PFSK-1 (cell line): ENCODE results near the gene ARL8B.

ENCODE experiments used
- FOXP2 ChIP-seq: optimal IDR thresholded peaks from 2 replicates; pipeline ENCODE3; 2011; ENCODE audit warnings: borderline replicate concordance, control low read depth, inconsistent platforms; ENCODE audit not compliant: insufficient read depth; ENCODE audit errors: extremely low read length, extremely low read depth
- POLR2AphosphoS5 ChIP-seq: IDR thresholded peaks from 2 replicates; pipeline ENCODE4 v1.6.1; 2012; ENCODE audit warnings: low read depth, mild to moderate bottlenecking, control low read depth, low read length, moderate library complexity
- SIN3A ChIP-seq: IDR thresholded peaks from 2 replicates; pipeline ENCODE4 v1.6.1; 2012; ENCODE audit warnings: mild to moderate bottlenecking, low read length, moderate library complexity, borderline replicate concordance; ENCODE audit not compliant: insufficient read depth
- TAF1 ChIP-seq: IDR thresholded peaks from 2 replicates; pipeline ENCODE4 v1.6.1; 2012; ENCODE audit warnings: low read length, control low read depth, borderline replicate concordance; ENCODE audit not compliant: insufficient read depth
- TF ChIP-seq, protein P1 (sequence below), 2 experiments: IDR thresholded peaks; 2 replicates each; pipeline versions ENCODE4 v1.6.1 to v1.8.0; 2011 to 2012; ENCODE audit warnings: low read depth in 2 of 2, low read length in 2 of 2, control low read depth in 1 of 2, inconsistent platforms in 1 of 2, mild to moderate bottlenecking in 1 of 2, moderate library complexity in 1 of 2; ENCODE audit not compliant: insufficient read depth in 1 of 2

ARL8B gene

DNA sequence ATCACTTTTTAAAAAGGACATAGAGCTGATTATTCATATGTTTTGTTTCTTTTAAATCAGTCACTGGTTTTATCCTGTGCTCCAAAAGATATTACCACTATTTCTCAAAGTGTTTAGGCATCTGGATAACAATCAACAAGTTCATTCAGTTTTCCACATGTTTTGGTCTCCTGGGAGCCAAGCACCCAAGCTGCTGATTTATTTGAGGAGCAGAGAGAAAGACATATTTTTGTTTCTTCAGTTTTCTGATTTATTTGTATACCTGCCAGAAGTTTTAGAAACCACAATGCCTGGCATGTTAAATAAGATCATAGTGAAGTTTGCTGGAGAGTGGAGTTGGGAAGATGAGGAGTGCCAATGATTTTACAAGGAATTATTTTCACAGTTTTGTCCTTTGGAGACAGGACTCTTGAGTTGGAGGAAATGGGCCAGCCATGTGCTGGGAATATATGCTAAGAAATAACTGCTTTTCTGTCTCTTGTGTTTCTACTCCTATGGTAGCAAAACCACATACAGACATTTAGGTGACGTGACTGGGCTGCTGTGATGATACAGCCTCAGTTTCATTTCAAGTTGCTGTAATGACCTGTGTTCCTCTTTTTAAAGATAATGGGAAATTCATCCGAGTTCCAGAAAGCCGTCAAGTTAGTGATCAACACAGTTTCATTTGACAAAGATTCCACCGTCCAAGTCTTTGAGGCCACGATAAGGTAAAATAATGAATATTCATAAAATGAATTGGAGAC lies 77.1 kb downstream of the ARL8B start:
- TF ChIP-seq TAF1 (no peak), SIN3A (no peak), POLR2AphosphoS5 (no peak), FOXP2 (no peak)
- TF ChIP-seq, protein P1, sequence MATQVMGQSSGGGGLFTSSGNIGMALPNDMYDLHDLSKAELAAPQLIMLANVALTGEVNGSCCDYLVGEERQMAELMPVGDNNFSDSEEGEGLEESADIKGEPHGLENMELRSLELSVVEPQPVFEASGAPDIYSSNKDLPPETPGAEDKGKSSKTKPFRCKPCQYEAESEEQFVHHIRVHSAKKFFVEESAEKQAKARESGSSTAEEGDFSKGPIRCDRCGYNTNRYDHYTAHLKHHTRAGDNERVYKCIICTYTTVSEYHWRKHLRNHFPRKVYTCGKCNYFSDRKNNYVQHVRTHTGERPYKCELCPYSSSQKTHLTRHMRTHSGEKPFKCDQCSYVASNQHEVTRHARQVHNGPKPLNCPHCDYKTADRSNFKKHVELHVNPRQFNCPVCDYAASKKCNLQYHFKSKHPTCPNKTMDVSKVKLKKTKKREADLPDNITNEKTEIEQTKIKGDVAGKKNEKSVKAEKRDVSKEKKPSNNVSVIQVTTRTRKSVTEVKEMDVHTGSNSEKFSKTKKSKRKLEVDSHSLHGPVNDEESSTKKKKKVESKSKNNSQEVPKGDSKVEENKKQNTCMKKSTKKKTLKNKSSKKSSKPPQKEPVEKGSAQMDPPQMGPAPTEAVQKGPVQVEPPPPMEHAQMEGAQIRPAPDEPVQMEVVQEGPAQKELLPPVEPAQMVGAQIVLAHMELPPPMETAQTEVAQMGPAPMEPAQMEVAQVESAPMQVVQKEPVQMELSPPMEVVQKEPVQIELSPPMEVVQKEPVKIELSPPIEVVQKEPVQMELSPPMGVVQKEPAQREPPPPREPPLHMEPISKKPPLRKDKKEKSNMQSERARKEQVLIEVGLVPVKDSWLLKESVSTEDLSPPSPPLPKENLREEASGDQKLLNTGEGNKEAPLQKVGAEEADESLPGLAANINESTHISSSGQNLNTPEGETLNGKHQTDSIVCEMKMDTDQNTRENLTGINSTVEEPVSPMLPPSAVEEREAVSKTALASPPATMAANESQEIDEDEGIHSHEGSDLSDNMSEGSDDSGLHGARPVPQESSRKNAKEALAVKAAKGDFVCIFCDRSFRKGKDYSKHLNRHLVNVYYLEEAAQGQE (IDR thresholded peaks at IDR 0.05; ENCODE audit: insufficient read depth in 1 of 2, low read depth in 2 of 2, low read length in 2 of 2), result no peak

DNA sequence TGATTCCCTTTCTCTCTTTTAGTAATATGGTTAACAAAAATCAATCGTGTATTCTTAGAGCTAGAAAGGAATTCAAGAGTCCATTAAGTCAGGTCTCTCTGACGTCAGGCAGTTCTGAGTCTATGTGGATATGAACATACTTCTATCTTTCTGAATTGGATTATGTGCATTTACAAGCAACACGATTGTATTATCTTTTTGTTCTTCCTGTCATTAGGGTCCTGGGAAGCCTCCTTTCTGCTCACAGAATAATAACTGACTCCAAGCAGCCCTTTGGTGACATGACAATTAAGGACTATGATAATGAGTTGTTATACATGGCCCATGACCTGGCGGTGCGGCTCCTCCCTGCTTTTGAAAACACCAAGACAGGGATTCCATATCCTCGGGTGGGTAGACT lies 79.4 kb downstream of the ARL8B start:
- TF ChIP-seq TAF1 (no peak), FOXP2 (no peak), SIN3A (no peak), POLR2AphosphoS5 (no peak)
- TF ChIP-seq, protein P1 (IDR thresholded peaks at IDR 0.05; ENCODE audit: insufficient read depth in 1 of 2, low read depth in 2 of 2, low read length in 2 of 2), result no peak

DNA sequence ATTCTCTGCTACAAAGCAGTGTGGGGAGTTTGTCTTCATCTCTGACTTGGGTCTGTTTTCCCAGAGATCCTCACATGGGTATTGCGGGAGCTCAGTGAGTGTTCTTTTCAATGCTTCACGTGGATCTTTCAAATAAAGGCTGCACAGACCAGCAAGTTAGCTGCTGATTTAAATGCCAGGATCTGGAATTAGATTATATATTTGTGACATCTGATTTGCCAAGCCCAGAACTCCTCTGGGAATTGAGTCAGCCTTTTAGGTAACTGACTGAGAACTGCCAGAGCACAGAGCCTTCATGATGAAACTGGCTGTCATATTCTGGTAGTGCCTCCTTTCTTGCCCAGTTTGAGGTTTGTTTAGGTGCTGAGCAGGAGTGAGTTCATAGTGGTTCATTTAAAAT lies 80.1 kb downstream of the ARL8B start:
- no peak for TF ChIP-seq SIN3A
- TF ChIP-seq, protein P1 (IDR thresholded peaks at IDR 0.05; ENCODE audit: insufficient read depth in 1 of 2, low read depth in 2 of 2, low read length in 2 of 2), result no peak
- no peak for TF ChIP-seq TAF1
- TF ChIP-seq FOXP2, result no peak
- TF ChIP-seq POLR2AphosphoS5, result no peak

DNA sequence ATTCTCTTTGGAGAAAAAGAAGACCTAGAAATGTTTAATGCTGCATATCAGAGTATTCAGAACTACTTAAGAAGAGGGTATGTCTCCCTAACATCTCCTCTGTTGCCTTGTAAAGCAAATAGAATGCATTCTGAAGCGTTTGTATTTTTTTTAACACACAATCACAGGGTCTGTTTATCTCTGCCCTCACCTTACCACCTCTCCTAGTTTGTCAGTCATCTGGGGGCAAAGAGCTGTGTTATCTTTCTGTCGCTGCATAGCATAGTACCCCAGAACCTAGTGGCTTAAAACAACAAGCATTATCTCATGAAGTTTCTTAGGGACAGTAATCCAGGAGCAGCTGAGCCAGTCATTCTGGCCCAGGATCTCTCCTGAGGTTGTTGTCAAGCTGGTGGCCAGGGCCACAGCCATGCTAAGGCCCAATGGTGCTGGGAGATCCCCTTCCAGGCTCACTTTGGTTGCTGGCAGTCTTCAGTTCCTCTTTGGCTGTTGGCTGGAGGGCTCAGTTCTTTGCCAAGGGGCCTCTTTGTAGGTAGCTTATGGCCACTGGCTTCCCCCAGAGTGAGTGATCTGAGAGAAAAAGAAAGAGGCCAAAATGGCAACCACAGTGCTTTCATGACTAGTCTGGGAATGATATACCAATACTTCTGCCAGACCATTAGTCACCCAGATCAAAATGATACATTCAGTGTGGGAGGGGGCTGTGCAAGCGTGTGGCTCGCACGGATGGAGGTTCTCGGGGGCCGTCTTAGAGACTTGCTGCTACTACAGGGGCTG lies 83.3 kb downstream of the ARL8B start:
- TF ChIP-seq, protein P1 (IDR thresholded peaks at IDR 0.05; ENCODE audit: insufficient read depth in 1 of 2, low read depth in 2 of 2, low read length in 2 of 2), result no peak
- no peak for TF ChIP-seq POLR2AphosphoS5
- TF ChIP-seq TAF1, result no peak
- TF ChIP-seq FOXP2, result no peak
- TF ChIP-seq SIN3A, result no peak
